Gastroesophageal sphincter (tissue), 4 donors: ENCODE data around the gene ARHGAP26. TPM values are rescaled to one million over a fixed set of nuclear protein-coding genes. Genes with fewer than 3 reads are reported as not detected.
A peak's percentile ranks its signal among the peaks of the same experiment; 100 is the strongest.

Source experiments
- ATAC-seq: fragments of 150-250 bp; one replicate; pipeline ENCODE4 v1.9.1; 2016; ENCODE audit warnings: mild to moderate bottlenecking, moderate library complexity
- H3K27ac ChIP-seq, 4 donors: fragments of 200-600 bp; sonication (generic) in 3 of 4; 1 replicate in 3 of 4; 2 replicates in 1 of 4; pipeline ENCODE4 v1.5.1; 2016 to 2019
- H3K27me3 ChIP-seq: fragments of 200-600 bp; sonication (generic); one replicate; pipeline ENCODE4 v1.5.1; 2019
- H3K36me3 ChIP-seq, 2 donors: fragments of 200-600 bp; sonication (generic); one replicate each; pipeline ENCODE4 v1.5.1; 2019; ENCODE audit warnings: control low read depth in 1 of 2
- H3K4me1 ChIP-seq, 3 donors: fragments of 200-600 bp; sonication (generic); 1 replicate in 2 of 3; 2 replicates in 1 of 3; pipeline ENCODE4 v1.5.1; 2016 to 2019; ENCODE audit warnings: control low read depth in 2 of 3
- H3K4me3 ChIP-seq, 2 donors: fragments of 200-600 bp; sonication (generic); one replicate each; pipeline ENCODE4 v1.5.1; 2019; ENCODE audit warnings: mild to moderate bottlenecking in 1 of 2, moderate library complexity in 1 of 2
- H3K9me3 ChIP-seq, 3 donors: fragments of 200-600 bp; sonication (generic); one replicate each; pipeline ENCODE4 v1.5.1; 2017 to 2019; ENCODE audit warnings: control low read depth in 2 of 3
- EP300 ChIP-seq: sonication (generic); formaldehyde crosslinking; IDR thresholded peaks from one replicate; pipeline ENCODE4 v1.6.1; 2017; ENCODE audit warnings: antibody characterized with exemption, mild to moderate bottlenecking
- POLR2A ChIP-seq, 2 donors: fragments of 450-650 bp; IDR thresholded peaks; one replicate each; pipeline ENCODE4 v1.6.1; 2017; ENCODE audit warnings: antibody characterized with exemption in 2 of 2, mild to moderate bottlenecking in 2 of 2, moderate library complexity in 1 of 2
- POLR2AphosphoS5 ChIP-seq: sonication (generic); formaldehyde crosslinking; IDR thresholded peaks from one replicate; pipeline ENCODE4 v1.6.1; 2017; ENCODE audit warnings: antibody characterized with exemption
- WGBS, 2 donors: methylation state at CpG; one replicate each; pipeline ENCODE4 v1.1.5; 2018; ENCODE audit warnings: low coverage in 1 of 2; 5-methylcytosine and 5-hydroxymethylcytosine counted together
- total RNA-seq, 4 donors: library from RNA; depleted of rRNA; stranded (reverse); fragments of >200 nt; gene quantifications; one replicate each; pipeline ENCODE4 v1.1.0, GENCODE V29; 2016
- TF ChIP-seq, protein P1 (sequence below), 4 experiments: fragments of 200-600 bp in 2 of 4; fragments of 450-650 bp in 2 of 4; sonication (generic) in 1 of 4; IDR thresholded peaks; one replicate each; pipeline ENCODE4 v1.5.1; 2017 to 2019; ENCODE audit warnings: antibody characterized with exemption in 4 of 4, mild to moderate bottlenecking in 2 of 4, moderate library complexity in 2 of 4

ARHGAP26 gene
- total RNA-seq, 4 donors from 2014 or later = 15.2 to 41.7 (median 31.7) TPM

DNA sequence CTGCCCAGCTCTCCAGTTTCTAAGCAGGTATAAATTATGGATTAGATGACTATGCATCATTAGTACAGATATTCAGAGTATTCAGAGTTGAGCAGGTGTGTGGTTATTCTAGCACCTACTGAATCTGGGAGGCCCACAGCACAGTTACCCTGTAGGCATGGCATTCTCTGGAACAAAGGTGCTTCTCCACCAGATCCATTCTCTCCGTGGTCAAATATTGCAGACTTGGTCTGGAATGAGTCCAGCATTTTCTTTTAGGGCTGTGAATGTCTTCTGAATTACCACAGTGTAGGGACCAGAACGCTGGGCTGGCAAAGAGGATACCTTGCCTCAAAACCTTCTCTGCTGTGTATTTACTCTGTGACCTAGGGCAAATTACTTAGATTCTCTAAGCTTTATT, 116.8 kb downstream of the ARHGAP26 start:
- no peak overlapping the region for H3K4me3 ChIP-seq
- H3K36me3 ChIP-seq = no peaks in the 10 kb centered on the region
- TF ChIP-seq, protein P1, sequence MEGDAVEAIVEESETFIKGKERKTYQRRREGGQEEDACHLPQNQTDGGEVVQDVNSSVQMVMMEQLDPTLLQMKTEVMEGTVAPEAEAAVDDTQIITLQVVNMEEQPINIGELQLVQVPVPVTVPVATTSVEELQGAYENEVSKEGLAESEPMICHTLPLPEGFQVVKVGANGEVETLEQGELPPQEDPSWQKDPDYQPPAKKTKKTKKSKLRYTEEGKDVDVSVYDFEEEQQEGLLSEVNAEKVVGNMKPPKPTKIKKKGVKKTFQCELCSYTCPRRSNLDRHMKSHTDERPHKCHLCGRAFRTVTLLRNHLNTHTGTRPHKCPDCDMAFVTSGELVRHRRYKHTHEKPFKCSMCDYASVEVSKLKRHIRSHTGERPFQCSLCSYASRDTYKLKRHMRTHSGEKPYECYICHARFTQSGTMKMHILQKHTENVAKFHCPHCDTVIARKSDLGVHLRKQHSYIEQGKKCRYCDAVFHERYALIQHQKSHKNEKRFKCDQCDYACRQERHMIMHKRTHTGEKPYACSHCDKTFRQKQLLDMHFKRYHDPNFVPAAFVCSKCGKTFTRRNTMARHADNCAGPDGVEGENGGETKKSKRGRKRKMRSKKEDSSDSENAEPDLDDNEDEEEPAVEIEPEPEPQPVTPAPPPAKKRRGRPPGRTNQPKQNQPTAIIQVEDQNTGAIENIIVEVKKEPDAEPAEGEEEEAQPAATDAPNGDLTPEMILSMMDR (IDR thresholded peaks at IDR 0.05) = no peak
- TF ChIP-seq POLR2AphosphoS5 = no peak
- no peak for TF ChIP-seq EP300
- no peak for TF ChIP-seq POLR2A (IDR thresholded peaks at IDR 0.05)
- H3K9me3 ChIP-seq = no peaks in the 10 kb centered on the region
- no peaks in the 10 kb centered on the region for H3K27me3 ChIP-seq
- no peak for ATAC-seq
- peaks cover 0 to 22% (median 5%) of the 10 kb centered on the region in 3 donors for H3K4me1 ChIP-seq
- 60 to 65% methylated on average over 1 to 2 of the region's 2 CpGs for WGBS, 2 donors
- H3K27ac ChIP-seq = no peak overlapping the region

DNA sequence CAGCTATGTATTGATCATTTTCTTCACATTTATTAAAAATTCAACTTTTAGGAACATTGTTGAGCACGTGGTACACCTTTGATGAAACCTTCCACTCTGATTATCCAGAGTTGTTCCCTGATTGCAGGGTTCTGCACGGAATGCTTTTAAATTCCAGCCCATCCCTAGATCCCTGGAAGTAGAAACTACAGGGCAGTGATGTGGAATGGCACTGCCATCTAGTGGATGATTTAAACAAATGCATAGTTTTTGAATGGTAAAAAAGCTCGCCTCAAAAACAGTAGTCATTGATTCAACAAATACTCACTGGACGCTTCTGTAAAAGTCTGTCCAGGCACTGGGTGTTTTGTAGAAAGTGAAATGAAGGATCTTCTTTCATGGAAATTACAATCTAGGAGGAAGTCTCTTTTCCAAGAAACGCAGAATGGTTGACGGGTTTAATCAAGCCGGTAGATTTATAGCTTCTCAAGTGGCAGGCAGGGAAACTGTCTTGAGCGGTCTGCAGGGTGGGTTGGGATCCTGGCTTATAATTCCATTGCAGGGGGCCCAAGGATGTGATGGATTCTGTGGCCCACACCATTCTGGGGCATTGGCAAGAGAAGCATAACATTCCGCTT, 118.4 kb downstream of the ARHGAP26 start:
- whole genome bisulfite sequencing, 2 donors = 5 to 29% methylated on average over 4 to 9 of the region's 9 CpGs
- no peaks in the 10 kb centered on the region for H3K36me3 ChIP-seq
- TF ChIP-seq EP300 = no peak
- TF ChIP-seq, protein P1 (IDR thresholded peaks at IDR 0.05) = peak; percentile 74 to 82 (median 80)
- TF ChIP-seq POLR2AphosphoS5 = no peak
- ATAC-seq = peak; percentile 65
- peaks cover 0 to 7% (median 0%) of the 10 kb centered on the region in 3 donors for H3K4me1 ChIP-seq
- H3K9me3 ChIP-seq = no peaks in the 10 kb centered on the region
- H3K27ac ChIP-seq = no peak overlapping the region
- no peak overlapping the region for H3K4me3 ChIP-seq
- H3K27me3 ChIP-seq = no peaks in the 10 kb centered on the region

DNA sequence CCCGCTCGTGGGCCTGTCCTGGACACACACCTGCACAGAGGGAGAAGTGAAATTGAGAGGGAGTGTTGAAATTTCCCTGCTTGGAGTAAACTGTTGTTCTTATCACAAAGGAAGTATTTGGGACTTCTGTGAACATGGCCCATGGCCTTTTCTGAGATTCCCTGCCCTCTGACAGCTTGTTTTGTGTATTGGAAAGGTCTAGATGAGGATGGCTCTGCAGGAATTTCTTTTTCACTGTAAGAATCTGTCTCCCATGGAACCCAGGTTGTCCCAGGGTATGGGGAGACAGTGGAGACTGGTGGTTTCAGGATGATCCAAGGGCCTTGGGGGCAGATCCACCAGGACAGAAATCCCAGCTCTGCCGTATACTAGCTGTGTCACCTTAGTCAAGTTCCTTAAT, 121.8 kb downstream of the ARHGAP26 start:
- ATAC-seq = no peak
- Histone ChIP-seq H3K27ac (no peak overlapping the region), H3K27me3 (no peaks in the 10 kb centered on the region), H3K9me3 (no peaks in the 10 kb centered on the region), H3K4me3 (no peak overlapping the region), H3K36me3 (peaks cover 0 to 16% of the 10 kb centered on the region in 2 donors), H3K4me1 (peaks cover 0 to 14% (median 0%) of the 10 kb centered on the region in 3 donors)
- WGBS, 2 donors = 68 to 70% methylated on average over 2 to 3 of the region's 3 CpGs
- TF ChIP-seq EP300 (no peak), POLR2A (IDR thresholded peaks at IDR 0.05) (no peak), POLR2AphosphoS5 (no peak)
- TF ChIP-seq, protein P1 (IDR thresholded peaks at IDR 0.05) = no peak

DNA sequence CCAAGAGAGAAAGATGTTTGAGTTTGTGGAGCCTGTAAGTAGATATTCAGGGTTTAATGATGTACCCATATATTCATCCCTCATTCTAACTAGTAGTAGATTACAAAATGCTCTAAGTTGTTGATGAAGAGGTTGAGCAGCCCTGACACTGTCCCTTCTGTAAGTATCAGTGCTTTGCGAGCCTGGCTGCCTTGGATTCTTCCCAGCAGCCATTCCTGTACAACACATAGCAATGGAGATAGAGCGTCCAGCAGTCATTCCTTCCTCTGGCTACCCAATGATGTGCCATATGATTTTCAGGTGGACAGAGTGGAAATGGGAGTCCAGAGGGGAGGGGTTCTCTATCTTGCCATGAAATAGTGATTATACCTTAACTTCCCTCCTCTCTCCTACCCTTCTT, 124.1 kb downstream of the ARHGAP26 start:
- H3K9me3 ChIP-seq = no peaks in the 10 kb centered on the region
- H3K36me3 ChIP-seq = peaks cover 0 to 29% of the 10 kb centered on the region in 2 donors
- 95 to 100% methylated on average over 1 to 2 of the region's 2 CpGs for WGBS, 2 donors
- TF ChIP-seq POLR2A (IDR thresholded peaks at IDR 0.05) (no peak), EP300 (no peak), POLR2AphosphoS5 (no peak)
- TF ChIP-seq, protein P1 (IDR thresholded peaks at IDR 0.05) = no peak
- H3K4me3 ChIP-seq = no peak overlapping the region
- no peaks in the 10 kb centered on the region for H3K27me3 ChIP-seq
- no peak for ATAC-seq
- H3K4me1 ChIP-seq = peaks cover 0 to 7% (median 0%) of the 10 kb centered on the region in 3 donors
- no peak overlapping the region for H3K27ac ChIP-seq

DNA sequence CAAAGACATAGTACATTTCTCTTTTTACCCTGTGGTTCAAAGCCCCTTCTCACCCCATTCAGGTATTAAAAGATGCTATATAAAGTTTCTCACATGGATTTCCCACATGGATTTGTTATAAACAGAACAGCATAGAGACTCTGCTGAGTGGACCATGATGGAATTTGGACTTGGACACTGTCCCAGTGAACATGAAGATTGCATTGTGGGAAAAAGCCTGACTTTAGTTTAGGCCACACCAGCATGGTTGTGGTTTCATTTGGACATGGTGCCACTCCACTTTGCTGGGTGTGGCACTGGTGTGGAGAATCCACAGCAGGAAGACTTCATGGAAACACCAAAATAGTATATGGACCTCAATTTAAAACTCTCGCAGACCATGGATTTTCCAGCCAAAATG, 124.6 kb downstream of the ARHGAP26 start:
- 89 to 93% methylated on average over 1 of the region's 1 CpG for WGBS, 2 donors
- H3K27me3 ChIP-seq = no peaks in the 10 kb centered on the region
- H3K9me3 ChIP-seq = no peaks in the 10 kb centered on the region
- H3K4me3 ChIP-seq = no peak overlapping the region
- peaks cover 0 to 7% (median 0%) of the 10 kb centered on the region in 3 donors for H3K4me1 ChIP-seq
- ATAC-seq = no peak
- no peak for TF ChIP-seq EP300
- no peak for TF ChIP-seq POLR2A (IDR thresholded peaks at IDR 0.05)
- TF ChIP-seq, protein P1 (IDR thresholded peaks at IDR 0.05) = no peak
- no peak for TF ChIP-seq POLR2AphosphoS5
- no peak overlapping the region for H3K27ac ChIP-seq
- peaks cover 0 to 29% of the 10 kb centered on the region in 2 donors for H3K36me3 ChIP-seq
